OCI-M2 (cell line): ENCODE measurements around the gene APOA4.

Source experiments
- DNase-seq: peaks from one replicate; lab custom pipeline; 2025; ENCODE audit not compliant: unreplicated experiment; lab: John Stamatoyannopoulos, UW

Gene APOA4

GRCh38 chr11:116778556-116778955 is 44.5 kb downstream of the APOA4 start:
- DNase-seq = no peak

- no peak for DNase-seq
These were observed 46.0 kb downstream of the APOA4 start for GRCh38 chr11:116777056-116777455.

DNA sequence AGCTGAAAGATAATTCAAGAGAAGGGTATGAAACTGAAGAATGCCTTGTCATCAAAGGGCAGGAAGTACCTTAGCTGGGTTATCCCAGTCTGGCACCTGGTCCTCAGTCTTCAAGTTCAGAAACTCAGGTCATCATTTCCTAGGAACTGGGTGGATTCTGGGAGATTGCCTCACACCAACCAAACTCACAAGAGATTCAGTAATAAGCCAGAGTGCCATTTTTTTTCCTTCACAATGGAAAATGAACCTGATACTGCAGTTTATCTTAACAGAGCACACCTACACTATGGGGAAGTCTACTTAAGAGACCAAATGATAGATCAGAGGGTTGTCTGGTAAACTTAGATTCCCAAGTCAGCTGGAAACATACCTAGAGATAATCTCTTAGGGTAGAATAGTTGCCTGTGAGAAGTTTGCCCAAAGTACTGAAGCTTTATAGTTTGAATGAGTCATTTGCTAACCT is 46.6 kb downstream of the APOA4 start:
- DNase-seq = no peak

- no peak for DNase-seq
These were observed 47.1 kb downstream of the APOA4 start for GRCh38 chr11:116775975-116776374.

DNA sequence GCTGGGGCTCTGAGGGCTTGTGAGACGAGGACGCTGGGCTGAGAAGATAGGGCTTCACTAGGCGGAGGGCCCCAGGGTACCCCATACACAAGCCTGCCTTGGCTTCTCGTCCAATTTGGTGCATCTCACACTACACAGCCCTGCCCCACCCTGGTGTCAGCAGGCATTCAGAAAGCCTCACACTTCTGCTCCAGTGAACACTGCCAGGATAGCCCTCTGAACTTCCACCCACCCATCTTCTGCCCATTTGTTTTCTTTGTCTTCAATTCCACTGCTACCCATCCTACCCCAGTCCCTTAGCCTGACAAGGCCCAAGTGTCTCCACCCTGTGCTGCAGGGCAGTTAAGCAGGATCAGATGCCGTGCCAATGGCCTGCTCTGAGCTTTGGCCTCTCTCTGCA is 48.4 kb downstream of the APOA4 start:
- DNase-seq = no peak

- DNase-seq = no peak
These were observed 49.7 kb downstream of the APOA4 start for GRCh38 chr11:116773203-116774097.

DNA sequence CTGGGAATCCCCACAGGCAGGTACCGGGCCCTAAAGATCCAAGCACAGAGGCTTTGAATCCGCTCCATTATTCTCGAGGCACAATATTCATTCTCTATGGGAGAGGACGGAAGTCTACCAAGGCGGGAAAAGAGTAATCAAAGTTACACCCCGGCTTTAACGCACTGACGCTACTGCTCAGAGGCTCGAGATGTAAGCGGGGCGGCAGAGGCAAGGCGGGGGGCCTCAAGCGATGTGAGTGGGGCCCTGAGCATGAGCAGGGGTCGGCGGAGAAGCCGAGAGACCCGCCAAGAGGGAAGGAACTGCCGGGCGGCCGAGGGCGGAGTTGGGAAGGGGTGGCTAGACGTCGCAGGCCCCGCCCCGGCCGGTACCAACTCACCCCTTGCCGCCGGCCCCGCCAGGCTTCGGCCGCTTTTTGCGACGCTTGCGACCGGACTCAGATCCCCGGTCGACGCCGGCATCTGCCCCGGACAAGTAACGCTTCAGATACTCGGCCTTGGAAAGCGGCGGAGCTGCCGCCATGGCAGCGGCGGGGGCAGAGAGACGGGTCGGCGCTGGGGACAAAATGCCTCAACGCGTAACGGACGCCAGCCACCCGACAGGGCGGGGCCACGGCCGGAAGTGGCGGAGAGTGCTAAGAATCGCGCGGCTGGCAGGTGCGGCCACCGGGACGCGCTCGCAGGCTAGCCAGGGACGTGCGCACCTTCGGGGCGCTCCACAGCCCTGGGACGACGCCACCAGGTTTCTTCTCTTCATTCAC is 50.5 kb downstream of the APOA4 start, which contains the start of gene BUD13:
TSS of gene BUD13 (minus strand) at position 545 of the 760 bp plus-strand sequence. CDS start at position 522, 23 bp downstream.
- peak; percentile 44 for DNase-seq

- DNase-seq = no peak
These were observed 51.2 kb downstream of the APOA4 start for GRCh38 chr11:116771935-116772334.
